Astrocyte (in vitro differentiated cells and primary cell): ENCODE data around the gene ZIK1. TPM values are rescaled to one million over a fixed set of nuclear protein-coding genes. Genes with fewer than 3 reads are reported as not detected.

Experiments used
- DNase-seq: peaks from one replicate; pipeline ENCODE4 v3.0.0-alpha.2; 2010; ENCODE audit warnings: low read depth
- FAIRE-seq: peaks from 2 replicates; lab custom pipeline; 2011; peaks lifted over from hg19 to GRCh38; lab: Jason Lieb, UNC
- H2AFZ ChIP-seq: 2 replicates; pipeline ENCODE4 v1.6.0; 2012; ENCODE audit warnings: low read depth, low read length, inconsistent platforms
- H3K27ac ChIP-seq: 2 replicates; pipeline ENCODE4 v1.5.1; 2011; ENCODE audit warnings: low read depth, low read length, inconsistent platforms
- H3K27me3 ChIP-seq: 2 replicates; pipeline ENCODE4 v1.6.0; 2011; ENCODE audit warnings: low read length, inconsistent platforms; ENCODE audit not compliant: insufficient read depth
- H3K36me3 ChIP-seq: 2 replicates; pipeline ENCODE4 v1.5.1; 2011; ENCODE audit warnings: low read length, inconsistent platforms; ENCODE audit not compliant: insufficient read depth
- H3K4me1 ChIP-seq: 2 replicates; pipeline ENCODE4 v1.5.1; 2011; ENCODE audit warnings: low read length, inconsistent platforms; ENCODE audit not compliant: insufficient read depth
- H3K4me2 ChIP-seq: 2 replicates; pipeline ENCODE4 v1.6.0; 2012; ENCODE audit warnings: low read length, inconsistent platforms
- H3K4me3 ChIP-seq: 2 replicates; pipeline ENCODE4 v1.5.1; 2011; ENCODE audit warnings: low read depth, mild to moderate bottlenecking, low read length, inconsistent platforms; ENCODE audit not compliant: insufficient read depth
- H3K79me2 ChIP-seq: 2 replicates; pipeline ENCODE4 v1.6.0; 2012; ENCODE audit warnings: mild to moderate bottlenecking, low read length, inconsistent platforms; ENCODE audit not compliant: insufficient read depth
- H3K9ac ChIP-seq: 2 replicates; pipeline ENCODE4 v1.6.0; 2012; ENCODE audit warnings: mild to moderate bottlenecking, low read length, inconsistent platforms
- H3K9me3 ChIP-seq: 2 replicates; pipeline ENCODE4 v1.5.1; 2012; ENCODE audit warnings: low read depth, mild to moderate bottlenecking, low read length, inconsistent platforms; ENCODE audit not compliant: insufficient read depth
- H4K20me1 ChIP-seq: 2 replicates; pipeline ENCODE4 v1.6.0; 2012; ENCODE audit warnings: low read length, inconsistent platforms; ENCODE audit not compliant: insufficient read depth
- H3K27ac Mint-ChIP-seq: one replicate; pipeline ENCODE4 v1.8.0; 2021; ENCODE audit warnings: mild to moderate bottlenecking, mixed read lengths; ENCODE audit not compliant: unreplicated experiment
- H3K27me3 Mint-ChIP-seq: one replicate; pipeline ENCODE4 v1.8.0; 2021; ENCODE audit warnings: low read depth, mixed read lengths; ENCODE audit not compliant: unreplicated experiment
- H3K36me3 Mint-ChIP-seq: one replicate; pipeline ENCODE4 v1.8.0; 2021; ENCODE audit warnings: low read depth, mixed read lengths; ENCODE audit not compliant: unreplicated experiment
- H3K4me1 Mint-ChIP-seq: one replicate; pipeline ENCODE4 v1.8.0; 2021; ENCODE audit warnings: low read depth, mixed read lengths; ENCODE audit not compliant: unreplicated experiment
- H3K4me3 Mint-ChIP-seq: one replicate; pipeline ENCODE4 v1.8.0; 2021; ENCODE audit warnings: mild to moderate bottlenecking, moderate library complexity, mixed read lengths; ENCODE audit not compliant: unreplicated experiment
- H3K9me3 Mint-ChIP-seq: one replicate; pipeline ENCODE4 v1.8.0; 2021; ENCODE audit warnings: mild to moderate bottlenecking, mixed read lengths; ENCODE audit not compliant: unreplicated experiment
- EZH2 ChIP-seq: IDR thresholded peaks from 2 replicates; pipeline ENCODE4 v1.6.1; 2012; ENCODE audit warnings: mild to moderate bottlenecking, low read length, inconsistent platforms; ENCODE audit not compliant: insufficient read depth
- total RNA-seq: library from RNA; stranded (reverse); gene quantifications from 2 replicates; pipeline ENCODE4 v1.2.1, GENCODE V29; 2021
- TF ChIP-seq, protein P1 (sequence below): IDR thresholded peaks from 2 replicates; pipeline ENCODE4 v1.5.1; 2011; ENCODE audit warnings: low read depth, mild to moderate bottlenecking, inconsistent platforms, low read length, moderate library complexity; ENCODE audit not compliant: insufficient read depth

Gene ZIK1
- total RNA-seq, 1 donor from 2014 or later = 8.9 TPM

DNA sequence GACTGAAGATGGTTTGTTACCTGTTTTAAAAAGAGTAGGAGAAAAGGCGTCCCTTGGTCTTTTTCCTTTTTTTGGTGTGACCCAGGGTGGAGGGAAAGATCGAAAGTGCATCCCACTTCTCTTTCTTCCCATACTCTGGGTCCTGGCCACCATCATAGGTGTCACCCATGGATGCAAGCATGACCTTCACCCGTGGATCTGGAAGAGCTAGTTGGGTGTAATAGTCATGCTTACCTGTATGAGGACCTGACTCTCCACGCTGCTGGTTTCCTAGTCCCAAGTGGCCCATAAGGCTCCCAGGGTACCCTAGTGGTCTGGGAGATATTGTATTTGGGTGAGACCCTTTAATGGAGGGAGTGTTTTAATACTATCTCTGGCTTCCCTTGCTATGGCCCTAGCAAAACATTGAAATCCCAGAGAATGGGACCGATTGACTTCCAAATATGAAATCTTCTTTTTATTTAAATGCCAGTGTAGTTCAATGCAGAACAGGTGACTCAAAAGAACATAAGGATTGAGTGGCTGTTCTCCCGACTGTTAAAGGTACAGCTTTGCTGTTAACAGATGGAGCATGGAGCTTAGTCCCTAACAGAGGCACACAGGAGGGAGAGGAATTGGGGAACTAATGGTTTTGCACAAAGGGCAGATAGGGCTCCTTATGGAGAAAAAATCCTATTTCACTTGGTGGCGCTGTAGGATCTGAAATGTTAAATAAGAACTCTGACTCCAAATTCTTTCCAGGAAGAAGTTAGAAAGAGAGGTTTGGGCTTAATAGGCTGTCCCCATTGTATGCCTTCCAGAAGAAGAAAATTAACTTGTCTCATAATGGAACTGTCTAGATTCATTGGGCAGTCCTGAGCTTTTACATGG is 17.3 kb upstream of the ZIK1 start:
- peaks cover 81% of the 10 kb centered on the region for H3K9me3 Mint-ChIP-seq
- H3K27me3 Mint-ChIP-seq = no peaks in the 10 kb centered on the region
- TF ChIP-seq, protein P1, sequence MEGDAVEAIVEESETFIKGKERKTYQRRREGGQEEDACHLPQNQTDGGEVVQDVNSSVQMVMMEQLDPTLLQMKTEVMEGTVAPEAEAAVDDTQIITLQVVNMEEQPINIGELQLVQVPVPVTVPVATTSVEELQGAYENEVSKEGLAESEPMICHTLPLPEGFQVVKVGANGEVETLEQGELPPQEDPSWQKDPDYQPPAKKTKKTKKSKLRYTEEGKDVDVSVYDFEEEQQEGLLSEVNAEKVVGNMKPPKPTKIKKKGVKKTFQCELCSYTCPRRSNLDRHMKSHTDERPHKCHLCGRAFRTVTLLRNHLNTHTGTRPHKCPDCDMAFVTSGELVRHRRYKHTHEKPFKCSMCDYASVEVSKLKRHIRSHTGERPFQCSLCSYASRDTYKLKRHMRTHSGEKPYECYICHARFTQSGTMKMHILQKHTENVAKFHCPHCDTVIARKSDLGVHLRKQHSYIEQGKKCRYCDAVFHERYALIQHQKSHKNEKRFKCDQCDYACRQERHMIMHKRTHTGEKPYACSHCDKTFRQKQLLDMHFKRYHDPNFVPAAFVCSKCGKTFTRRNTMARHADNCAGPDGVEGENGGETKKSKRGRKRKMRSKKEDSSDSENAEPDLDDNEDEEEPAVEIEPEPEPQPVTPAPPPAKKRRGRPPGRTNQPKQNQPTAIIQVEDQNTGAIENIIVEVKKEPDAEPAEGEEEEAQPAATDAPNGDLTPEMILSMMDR = no peak
- no peak for TF ChIP-seq EZH2
- Histone ChIP-seq H4K20me1 (no peaks in the 10 kb centered on the region), H3K9ac (no peak overlapping the region), H3K9me3 (peaks cover 61% of the 10 kb centered on the region), H3K27ac (no peak overlapping the region), H3K4me3 (no peak overlapping the region), H3K36me3 (no peaks in the 10 kb centered on the region), H3K79me2 (no peaks in the 10 kb centered on the region), H3K4me1 (no peaks in the 10 kb centered on the region), H3K27me3 (no peaks in the 10 kb centered on the region), H3K4me2 (no peak overlapping the region), H2AFZ (no peak overlapping the region)
- no peak overlapping the region for H3K4me3 Mint-ChIP-seq
- no peak for FAIRE-seq
- H3K4me1 Mint-ChIP-seq = no peaks in the 10 kb centered on the region
- H3K27ac Mint-ChIP-seq = no peak overlapping the region
- H3K36me3 Mint-ChIP-seq = peaks cover 26% of the 10 kb centered on the region
- DNase-seq = peak; percentile 48

DNA sequence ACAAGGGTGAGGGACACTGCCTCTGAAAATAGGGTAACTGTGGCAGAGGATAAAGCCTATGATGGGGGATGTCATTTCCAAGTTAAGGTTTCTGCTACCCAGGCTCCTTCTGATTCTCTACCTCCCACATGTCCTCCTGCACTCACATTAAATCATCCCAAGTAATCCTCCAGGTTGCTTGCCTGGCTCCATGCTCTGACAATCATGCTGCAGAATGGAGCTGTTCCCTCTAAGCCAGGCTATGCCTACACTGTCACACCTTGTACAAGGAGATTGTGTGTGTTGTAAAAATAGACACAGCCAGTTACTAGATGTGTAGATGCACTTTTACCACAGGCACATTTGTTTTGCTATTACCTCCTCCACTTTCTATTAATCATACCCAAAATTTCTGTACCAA is 13.2 kb upstream of the ZIK1 start:
- no peaks in the 10 kb centered on the region for H3K4me1 ChIP-seq
- DNase-seq (no peak), FAIRE-seq (no peak)
- Mint-ChIP-seq H3K4me3 (no peak overlapping the region), H3K4me1 (no peaks in the 10 kb centered on the region), H3K9me3 (peaks cover 88% of the 10 kb centered on the region), H3K36me3 (peaks cover 66% of the 10 kb centered on the region), H3K27me3 (no peaks in the 10 kb centered on the region), H3K27ac (no peak overlapping the region)
- TF ChIP-seq, protein P1 = no peak
- TF ChIP-seq EZH2 = no peak
- H3K4me3 ChIP-seq = no peak overlapping the region
- no peak overlapping the region for H3K4me2 ChIP-seq
- no peak overlapping the region for H2AFZ ChIP-seq
- H3K27me3 ChIP-seq = no peaks in the 10 kb centered on the region
- H4K20me1 ChIP-seq = no peaks in the 10 kb centered on the region
- H3K9ac ChIP-seq = no peak overlapping the region
- H3K9me3 ChIP-seq = peaks cover 83% of the 10 kb centered on the region
- peaks cover 29% of the 10 kb centered on the region for H3K36me3 ChIP-seq
- peaks cover under 1% of the 10 kb centered on the region for H3K79me2 ChIP-seq
- H3K27ac ChIP-seq = no peak overlapping the region

DNA sequence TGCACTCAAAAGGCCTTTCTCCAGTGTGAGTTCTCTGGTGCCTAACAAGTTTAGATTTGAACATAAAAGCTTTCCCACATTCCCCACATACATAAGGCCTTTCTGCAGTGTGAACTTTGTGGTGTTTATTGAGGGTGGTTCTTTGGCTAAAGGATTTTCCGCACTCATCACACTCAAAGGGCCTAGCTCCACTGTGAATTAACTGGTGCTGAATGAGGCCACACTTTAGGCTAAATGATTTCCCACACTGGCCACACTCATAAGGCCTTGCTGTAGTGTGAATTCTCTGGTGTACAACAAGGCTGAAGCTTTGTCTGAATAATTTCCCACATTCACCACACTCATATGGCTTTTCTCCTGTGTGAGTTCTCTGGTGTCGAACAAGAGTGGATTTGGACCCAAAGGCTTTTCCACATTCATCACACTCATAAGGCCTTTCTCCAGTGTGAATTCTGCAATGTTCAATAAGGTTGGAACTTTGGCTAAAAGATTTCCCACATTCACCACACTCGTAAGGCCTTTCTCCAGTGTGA is 11.5 kb upstream of the ZIK1 start:
- no peak overlapping the region for H2AFZ ChIP-seq
- H3K27ac ChIP-seq = no peak overlapping the region
- TF ChIP-seq, protein P1 = no peak
- H3K9ac ChIP-seq = no peak overlapping the region
- Mint-ChIP-seq H3K36me3 (peaks cover 80% of the 10 kb centered on the region), H3K9me3 (peaks cover 89% of the 10 kb centered on the region), H3K4me1 (peaks cover 2% of the 10 kb centered on the region), H3K27ac (no peak overlapping the region), H3K27me3 (no peaks in the 10 kb centered on the region), H3K4me3 (no peak overlapping the region)
- no peak for DNase-seq
- H3K4me3 ChIP-seq = no peak overlapping the region
- no peak for FAIRE-seq
- H3K36me3 ChIP-seq = peaks cover 32% of the 10 kb centered on the region
- H3K4me2 ChIP-seq = no peak overlapping the region
- H3K27me3 ChIP-seq = no peaks in the 10 kb centered on the region
- peaks cover 16% of the 10 kb centered on the region for H3K79me2 ChIP-seq
- H4K20me1 ChIP-seq = no peaks in the 10 kb centered on the region
- H3K4me1 ChIP-seq = no peaks in the 10 kb centered on the region
- peaks cover 85% of the 10 kb centered on the region for H3K9me3 ChIP-seq
